SK-N-SH (cell line): ENCODE data around the gene NDUFA12. TPM values are rescaled to one million over a fixed set of nuclear protein-coding genes. Genes with fewer than 3 reads are reported as not detected.

ENCODE experiments used
- CTCF ChIA-PET: fragments of 300-600, 350-600 bp; formaldehyde crosslinking; extraction: SDS; loops from one replicate; lab custom pipeline; 2021; lab: Yijun Ruan, JAX
- POLR2A ChIA-PET: fragments of 350-600 bp; sonication (Branson Sonifier 250); formaldehyde crosslinking; extraction: SDS; loops from one replicate; lab custom pipeline; 2020; ENCODE audit warnings: antibody characterized with exemption, inconsistent platforms; lab: Yijun Ruan, JAX
- DNase-seq: peaks from one replicate; pipeline ENCODE4 v3.0.0; 2012
- H2AFZ ChIP-seq: fragments of 200-600 bp; sonication (generic); 2 replicates; pipeline ENCODE4 v1.8.1; 2016; ENCODE audit warnings: antibody characterized with exemption, mild to moderate bottlenecking, low read depth
- H3F3A ChIP-seq: fragments of 200-600 bp; sonication (generic); replicated peaks from 2 replicates; pipeline ENCODE3; 2016; ENCODE audit warnings: antibody characterized with exemption, mild to moderate bottlenecking; ENCODE audit not compliant: insufficient read depth
- H3K27ac ChIP-seq, 2 experiments: fragments of 200-500 bp in 1 of 2; fragments of 200-600 bp in 1 of 2; sonication (Bioruptor generic) in 1 of 2; sonication (generic), shearing (Covaris generic) in 1 of 2; 2 replicates each; pipeline versions ENCODE4 v1.5.1 to v1.6.1; 2014 to 2016; ENCODE audit warnings: low read depth in 2 of 2, inconsistent platforms in 1 of 2, low read length in 1 of 2, mild to moderate bottlenecking in 1 of 2, mixed read lengths in 1 of 2
- H3K27me3 ChIP-seq: fragments of 200-600 bp; sonication (generic), shearing (Covaris generic); 2 replicates; pipeline ENCODE4 v1.6.1; 2016; ENCODE audit warnings: mixed run types; ENCODE audit not compliant: insufficient read depth
- H3K36me3 ChIP-seq, 2 experiments: fragments of 200-500 bp in 1 of 2; fragments of 200-600 bp in 1 of 2; sonication (Bioruptor generic) in 1 of 2; sonication (generic) in 1 of 2; replicated peaks in 1 of 2; 2 replicates each; pipeline versions ENCODE3 to v1.5.1; 2014 to 2016; ENCODE audit warnings: low read length in 1 of 2, mild to moderate bottlenecking in 1 of 2; ENCODE audit not compliant: insufficient read depth in 2 of 2, control insufficient read depth in 1 of 2
- H3K4me1 ChIP-seq, 2 experiments: fragments of 200-500 bp in 1 of 2; fragments of 200-600 bp in 1 of 2; sonication (Bioruptor generic) in 1 of 2; sonication (generic), shearing (Covaris generic) in 1 of 2; 2 replicates each; pipeline versions ENCODE4 v1.5.1 to v1.6.1; 2014 to 2016; ENCODE audit warnings: low read depth in 1 of 2, low read length in 1 of 2, mixed run types in 1 of 2; ENCODE audit not compliant: insufficient read depth in 2 of 2, control insufficient read depth in 1 of 2
- H3K4me2 ChIP-seq: fragments of 200-600 bp; sonication (generic), shearing (Covaris generic); 2 replicates; pipeline ENCODE4 v1.6.1; 2017; ENCODE audit warnings: mixed run types
- H3K4me3 ChIP-seq, 2 experiments: fragments of 200-500 bp in 1 of 2; fragments of 200-600 bp in 1 of 2; sonication (Bioruptor generic) in 1 of 2; sonication (generic), shearing (Covaris generic) in 1 of 2; 2 replicates each; pipeline versions ENCODE4 v1.5.1 to v1.8.1; 2014 to 2016; ENCODE audit warnings: low read depth in 2 of 2, inconsistent platforms in 1 of 2, low read length in 1 of 2, mild to moderate bottlenecking in 1 of 2, mixed read lengths in 1 of 2, moderate library complexity in 1 of 2
- H3K79me2 ChIP-seq: fragments of 200-600 bp; sonication (generic); 2 replicates; pipeline ENCODE4 v1.8.1; 2017; ENCODE audit warnings: mild to moderate bottlenecking; ENCODE audit not compliant: insufficient read depth
- H3K9ac ChIP-seq: fragments of 200-600 bp; sonication (generic); 2 replicates; pipeline ENCODE4 v1.6.1; 2017; ENCODE audit warnings: mixed run types
- H3K9me2 ChIP-seq: fragments of 200-600 bp; sonication (generic); 2 replicates; pipeline ENCODE4 v1.6.1; 2017; ENCODE audit warnings: mixed run types
- H3K9me3 ChIP-seq: fragments of 200-600 bp; sonication (generic); 2 replicates; pipeline ENCODE4 v1.6.1; 2017; ENCODE audit warnings: mixed run types, mild to moderate bottlenecking, moderate library complexity
- H4K20me1 ChIP-seq: fragments of 200-600 bp; sonication (generic); 2 replicates; pipeline ENCODE4 v1.6.1; 2017; ENCODE audit warnings: mild to moderate bottlenecking, mixed run types; ENCODE audit not compliant: insufficient read depth
- CTCF ChIP-seq: fragments of 200-600 bp; sonication (generic); IDR thresholded peaks from 2 replicates; pipeline ENCODE4 v1.6.1; 2017; ENCODE audit warnings: antibody characterized with exemption, mild to moderate bottlenecking, moderate library complexity
- ELF1 ChIP-seq: IDR thresholded peaks from 2 replicates; pipeline ENCODE4 v1.4.0; 2012
- EZH2phosphoT487 ChIP-seq: fragments of 200-600 bp; sonication (generic); IDR thresholded peaks from 2 replicates; pipeline ENCODE4 v1.6.1; 2017; ENCODE audit warnings: low read depth, mixed run types, mild to moderate bottlenecking, antibody characterized with exemption, moderate library complexity, borderline replicate concordance
- JUND ChIP-seq: IDR thresholded peaks from 2 replicates; pipeline ENCODE4 v1.4.0; 2012
- MAX ChIP-seq: IDR thresholded peaks from 2 replicates; pipeline ENCODE4 v1.4.0; 2012; ENCODE audit warnings: low read depth
- NFIC ChIP-seq: IDR thresholded peaks from 2 replicates; pipeline ENCODE4 v1.4.0; 2012; ENCODE audit warnings: borderline replicate concordance
- PBX3 ChIP-seq: IDR thresholded peaks from 2 replicates; pipeline ENCODE4; 2012
- RAD21 ChIP-seq: IDR thresholded peaks from 2 replicates; pipeline ENCODE4 v1.6.1; 2012; ENCODE audit warnings: mild to moderate bottlenecking, low read length
- RCOR1 ChIP-seq: fragments of 150-350 bp; IDR thresholded peaks from 2 replicates; pipeline ENCODE4 v1.6.1; 2017; ENCODE audit warnings: antibody characterized with exemption, low read length
- TAF1 ChIP-seq: IDR thresholded peaks from 2 replicates; pipeline ENCODE4 v1.6.1; 2012; ENCODE audit warnings: low read depth, mild to moderate bottlenecking, low read length, moderate library complexity, borderline replicate concordance
- TCF12 ChIP-seq: IDR thresholded peaks from 2 replicates; pipeline ENCODE4 v1.4.0; 2012
- USF1 ChIP-seq: IDR thresholded peaks from 2 replicates; pipeline ENCODE4 v1.4.0; 2012; ENCODE audit warnings: low read depth, borderline replicate concordance
- ZBTB33 ChIP-seq: IDR thresholded peaks from 2 replicates; pipeline ENCODE4 v1.4.0; 2012; ENCODE audit warnings: low read depth, borderline replicate concordance
- WGBS: methylation state at CpG from one replicate; pipeline ENCODE4 v1.1.6; 2017; ENCODE audit warnings: low lambda C conversion rate; 5-methylcytosine and 5-hydroxymethylcytosine counted together
- polyA plus RNA-seq, 3 experiments: library from polyadenylated mRNA; depleted of rRNA; stranded (reverse); fragments of >200 nt; gene quantifications; 2 replicates each; pipeline ENCODE4 v1.2.3, GENCODE V29; 2012

NDUFA12 gene
- polyA plus RNA-seq, 1 of the 3 experiments (the other 2 are of a cell fraction): 106 TPM

- TF ChIP-seq USF1 (no peak), RAD21 (no peak), NFIC (no peak), TCF12 (no peak)
Measured at GRCh38 chr12:95037906-95038305, 34.4 kb upstream of the NDUFA12 start (continued).

- Histone ChIP-seq H3K4me1 (no peaks in the 10 kb centered on the region; a peak in 1 of 4 replicates), H3K79me2 (no peaks in the 10 kb centered on the region), H3K27ac (no peak overlapping the region), H3K9ac (no peak overlapping the region), H3K9me2 (no peaks in the 10 kb centered on the region), H2AFZ (no peak overlapping the region), H3F3A (peaks cover 3% of the 10 kb centered on the region), H3K9me3 (no peaks in the 10 kb centered on the region), H3K27me3 (no peaks in the 10 kb centered on the region), H3K4me2 (no peak overlapping the region), H3K4me3 (no peak overlapping the region), H3K36me3 (peaks cover 38 to 48% of the 10 kb centered on the region in 2 experiments), H4K20me1 (no peaks in the 10 kb centered on the region)
- CTCF ChIA-PET: no interaction called here
- 100% methylated on average over 1 of the region's 1 CpG for WGBS
- no peak for TF ChIP-seq PBX3
- TF ChIP-seq ELF1: no peak
- TF ChIP-seq TAF1: no peak
- TF ChIP-seq USF1: no peak
- TF ChIP-seq JUND: no peak
- TF ChIP-seq MAX: no peak
- no peak for TF ChIP-seq RCOR1
- TF ChIP-seq ZBTB33: no peak
- no peak for TF ChIP-seq EZH2phosphoT487
- TF ChIP-seq CTCF: no peak
- DNase-seq: no peak
- POLR2A ChIA-PET: no interaction called here
Measured at GRCh38 chr12:95034750-95035149, 31.3 kb upstream of the NDUFA12 start.
